Measurements from ENCODE around the gene FKBP5.
"Not testable (repeated sequence)": the region's sequence is repeated elsewhere in the genome, so short reads cannot be mapped to it uniquely, and the experiment has no call there.

Gene FKBP5

DNA sequence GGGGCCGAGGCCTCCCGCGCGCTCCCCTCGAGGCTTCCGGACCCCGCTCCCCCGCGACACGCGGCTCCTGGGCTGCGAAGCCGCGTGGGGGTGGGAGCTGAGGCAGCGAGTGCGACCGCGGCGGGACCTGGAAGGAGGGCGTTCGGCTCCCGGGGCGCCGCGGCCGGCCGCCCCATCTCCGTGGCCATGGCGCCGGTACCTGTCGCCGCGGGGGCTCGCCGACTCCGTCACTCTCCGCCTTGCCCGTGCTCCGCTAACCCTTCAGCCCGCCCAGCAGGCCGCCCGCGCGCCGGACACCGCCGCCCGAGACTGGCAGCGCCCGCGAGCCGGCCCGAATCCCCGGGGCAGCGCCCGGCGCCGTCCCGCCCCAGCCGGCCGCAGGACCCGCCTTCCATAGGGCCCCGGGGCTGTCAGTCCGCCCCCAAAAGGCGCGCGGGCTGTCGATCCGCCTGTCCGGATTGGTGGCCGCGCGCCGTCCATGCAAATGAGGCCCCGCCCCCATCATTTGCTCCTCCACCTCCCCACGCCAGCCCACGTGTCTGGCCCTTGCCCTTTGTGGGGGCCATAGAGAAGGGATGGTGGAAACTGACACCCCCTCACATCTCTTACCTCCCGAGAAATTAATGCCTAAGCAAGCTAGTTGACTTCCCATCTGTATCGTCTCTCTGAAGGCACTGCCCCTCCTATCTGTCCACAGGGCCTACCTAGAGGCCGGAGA, at the start of gene FKBP5:
Gene FKBP5, minus strand, starts transcription at position 311 of the 718 bp plus-strand sequence. CDS start 46,091 bp downstream, outside the sequence.
- H3K36me3 ChIP-seq (replicated peaks), result no peaks in the 10 kb centered on the region
- no peaks in the 10 kb centered on the region for H3K27me3 ChIP-seq (replicated peaks)
- peak within 1 kb of the TSS; percentile 93 for H3K4me3 ChIP-seq (ENCODE audit: low read depth, low read length)
- peak; percentile 81 for DNase-seq
- in situ Hi-C loops (cut with HindIII; ENCODE audit: low pct_ligation_motif_present, low sequenced_read_pairs), result no loop called here
- TF ChIP-seq, protein P1, sequence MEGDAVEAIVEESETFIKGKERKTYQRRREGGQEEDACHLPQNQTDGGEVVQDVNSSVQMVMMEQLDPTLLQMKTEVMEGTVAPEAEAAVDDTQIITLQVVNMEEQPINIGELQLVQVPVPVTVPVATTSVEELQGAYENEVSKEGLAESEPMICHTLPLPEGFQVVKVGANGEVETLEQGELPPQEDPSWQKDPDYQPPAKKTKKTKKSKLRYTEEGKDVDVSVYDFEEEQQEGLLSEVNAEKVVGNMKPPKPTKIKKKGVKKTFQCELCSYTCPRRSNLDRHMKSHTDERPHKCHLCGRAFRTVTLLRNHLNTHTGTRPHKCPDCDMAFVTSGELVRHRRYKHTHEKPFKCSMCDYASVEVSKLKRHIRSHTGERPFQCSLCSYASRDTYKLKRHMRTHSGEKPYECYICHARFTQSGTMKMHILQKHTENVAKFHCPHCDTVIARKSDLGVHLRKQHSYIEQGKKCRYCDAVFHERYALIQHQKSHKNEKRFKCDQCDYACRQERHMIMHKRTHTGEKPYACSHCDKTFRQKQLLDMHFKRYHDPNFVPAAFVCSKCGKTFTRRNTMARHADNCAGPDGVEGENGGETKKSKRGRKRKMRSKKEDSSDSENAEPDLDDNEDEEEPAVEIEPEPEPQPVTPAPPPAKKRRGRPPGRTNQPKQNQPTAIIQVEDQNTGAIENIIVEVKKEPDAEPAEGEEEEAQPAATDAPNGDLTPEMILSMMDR (IDR thresholded peaks at IDR 0.05; ENCODE audit: low read depth, low read length, missing control alignments), result no peak
- H3K27ac ChIP-seq, result peak within 1 kb of the TSS; percentile 59

DNA sequence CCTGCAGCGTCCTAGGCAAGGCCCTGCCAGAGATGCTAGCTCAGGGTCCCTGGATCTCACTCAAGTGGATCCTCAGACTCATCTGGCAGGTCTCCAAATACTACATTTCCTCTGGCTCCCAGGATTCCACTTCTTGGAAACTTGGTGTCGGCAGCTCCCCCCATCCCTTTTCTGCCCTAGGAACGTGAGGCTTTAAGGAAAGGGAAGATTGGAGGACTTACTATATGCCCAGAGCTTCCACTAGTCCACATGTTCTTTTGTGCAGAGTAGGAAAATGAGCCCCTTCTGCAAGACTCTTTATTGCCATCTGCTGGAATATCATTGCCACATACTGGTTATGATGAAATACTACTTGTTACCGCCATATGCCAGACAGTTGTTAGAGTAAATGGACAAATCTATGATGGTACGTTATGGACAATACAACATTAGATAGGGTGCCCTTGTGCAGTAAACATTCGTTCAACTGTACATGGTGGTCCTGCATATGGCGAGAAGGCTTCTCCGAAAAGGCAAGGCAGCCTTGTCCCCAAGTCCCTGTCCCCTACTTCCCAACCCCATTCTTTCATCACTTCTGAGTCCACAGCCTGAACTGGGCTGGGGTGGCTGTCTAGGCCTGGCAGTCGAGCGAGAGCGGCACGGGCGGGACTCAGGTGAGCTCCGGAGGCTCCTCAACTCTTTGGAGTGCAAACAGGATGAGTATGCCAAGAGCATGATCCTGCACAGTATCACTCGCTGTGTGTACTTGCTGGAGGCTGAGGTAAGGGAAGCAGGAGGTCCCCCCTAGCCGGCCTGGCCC, 48.9 kb upstream of the FKBP5 start:
- peak; percentile 62 for DNase-seq
- Histone ChIP-seq H3K36me3 (replicated peaks) (no peaks in the 10 kb centered on the region), H3K27ac (no peak overlapping the region), H3K27me3 (replicated peaks) (no peaks in the 10 kb centered on the region), H3K4me3 (ENCODE audit: low read depth, low read length) (no peak overlapping the region)
- TF ChIP-seq, protein P1 (IDR thresholded peaks at IDR 0.05; ENCODE audit: low read depth, low read length, missing control alignments), result peak; percentile 69
- in situ Hi-C loops (cut with HindIII; ENCODE audit: low pct_ligation_motif_present, low sequenced_read_pairs), result no loop called here

DNA sequence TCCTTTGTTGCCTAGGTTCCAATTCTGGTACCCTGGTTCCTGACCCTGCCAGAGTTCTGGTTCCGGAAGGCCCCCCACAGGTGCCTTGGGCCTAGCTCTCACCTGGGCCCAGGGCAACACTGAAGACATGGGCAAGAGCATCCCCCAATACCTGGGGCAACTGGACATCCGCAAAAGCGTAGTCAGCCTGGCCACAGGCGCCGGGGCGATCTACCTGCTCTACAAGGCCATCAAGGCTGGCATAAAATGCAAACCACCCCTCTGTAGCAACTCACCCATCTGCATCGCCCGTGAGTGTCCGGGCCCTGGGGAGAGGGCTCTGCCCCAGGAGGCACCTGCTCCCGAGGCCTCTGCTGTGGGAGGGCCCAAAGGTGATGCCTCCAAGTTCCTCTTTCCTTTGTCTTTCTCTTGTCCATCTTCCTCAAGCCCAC, 48.3 kb upstream of the FKBP5 start, which contains the start of gene ARMC12:
Gene ARMC12, plus strand, starts transcription at position 51 of the 431 bp plus-strand sequence. Its CDS starts 77 bp downstream, at position 128.
- H3K27ac ChIP-seq, result no peak within 1 kb of the TSS
- in situ Hi-C loops (cut with HindIII; ENCODE audit: low pct_ligation_motif_present, low sequenced_read_pairs), result no loop called here
- TF ChIP-seq, protein P1 (IDR thresholded peaks at IDR 0.05; ENCODE audit: low read depth, low read length, missing control alignments), result no peak
- H3K4me3 ChIP-seq (ENCODE audit: low read depth, low read length), result no peak within 1 kb of the TSS
- no peaks in the 10 kb centered on the region for H3K27me3 ChIP-seq (replicated peaks)
- H3K36me3 ChIP-seq (replicated peaks), result no peaks in the 10 kb centered on the region
- no peak for DNase-seq

DNA sequence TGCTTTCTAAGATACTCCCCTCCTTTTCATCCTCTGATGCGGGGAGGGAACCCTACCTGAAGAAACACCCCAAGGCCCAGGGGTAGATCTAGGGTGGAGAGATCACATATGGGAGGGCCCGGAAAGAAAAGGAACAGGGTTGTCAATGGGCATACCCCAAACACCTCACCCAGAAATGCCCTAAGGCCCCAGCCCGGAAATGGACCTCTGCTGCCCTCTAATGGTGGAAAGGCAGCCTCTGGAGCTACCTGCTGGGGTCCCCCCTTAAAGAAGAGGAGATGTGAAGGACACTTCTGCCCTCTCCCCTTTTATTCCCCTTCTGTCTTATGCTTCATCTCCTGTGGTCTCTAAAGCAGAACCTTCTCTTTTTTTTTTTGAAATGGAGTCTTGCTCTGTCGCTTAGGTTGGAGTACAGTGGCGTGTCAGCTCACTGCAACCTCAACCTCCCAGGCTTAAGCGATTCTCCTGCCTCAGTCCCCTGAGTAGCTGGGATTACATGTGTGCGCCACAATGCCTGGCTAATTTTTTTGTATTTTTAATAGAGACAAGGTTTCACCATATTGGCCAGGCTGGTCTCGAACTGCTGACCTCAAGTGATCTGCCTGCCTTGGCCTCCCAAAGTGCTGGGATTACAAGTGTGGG, 47.7 kb upstream of the FKBP5 start:
- TF ChIP-seq, protein P1 (IDR thresholded peaks at IDR 0.05; ENCODE audit: low read depth, low read length, missing control alignments), result peak; percentile 96
- H3K36me3 ChIP-seq (replicated peaks), result no peaks in the 10 kb centered on the region
- H3K27me3 ChIP-seq (replicated peaks), result no peaks in the 10 kb centered on the region
- peak; percentile 38 for DNase-seq
- H3K4me3 ChIP-seq (ENCODE audit: low read depth, low read length), result no peak overlapping the region
- H3K27ac ChIP-seq, result no peak overlapping the region
- in situ Hi-C loops (cut with HindIII; ENCODE audit: low pct_ligation_motif_present, low sequenced_read_pairs), result no loop called here

DNA sequence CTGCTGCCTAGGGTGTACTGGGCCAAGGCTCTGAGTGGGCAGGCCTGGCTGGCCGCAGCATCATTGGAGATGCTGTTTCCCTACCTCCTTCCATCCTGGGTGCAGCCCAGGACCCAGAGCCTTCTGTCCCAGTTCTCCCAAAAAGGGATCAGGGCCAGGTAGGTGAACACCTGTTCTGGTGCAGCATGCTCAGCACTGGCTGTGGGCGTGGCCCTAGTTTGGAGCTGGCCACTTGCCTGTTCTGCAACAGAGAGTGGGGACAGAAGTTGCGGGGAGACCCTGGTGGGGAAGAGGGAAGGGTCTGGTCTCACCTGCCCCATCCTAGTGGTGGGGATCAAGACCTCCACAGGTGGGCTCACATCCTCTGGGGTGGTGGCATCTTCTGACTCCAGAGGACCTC, 46.7 kb upstream of the FKBP5 start:
- Histone ChIP-seq H3K4me3 (ENCODE audit: low read depth, low read length) (no peak overlapping the region), H3K36me3 (replicated peaks) (no peaks in the 10 kb centered on the region), H3K27ac (no peak overlapping the region), H3K27me3 (replicated peaks) (no peaks in the 10 kb centered on the region)
- DNase-seq, result no peak
- TF ChIP-seq, protein P1 (IDR thresholded peaks at IDR 0.05; ENCODE audit: low read depth, low read length, missing control alignments), result no peak
- in situ Hi-C loops (cut with HindIII; ENCODE audit: low pct_ligation_motif_present, low sequenced_read_pairs), result no loop called here

DNA sequence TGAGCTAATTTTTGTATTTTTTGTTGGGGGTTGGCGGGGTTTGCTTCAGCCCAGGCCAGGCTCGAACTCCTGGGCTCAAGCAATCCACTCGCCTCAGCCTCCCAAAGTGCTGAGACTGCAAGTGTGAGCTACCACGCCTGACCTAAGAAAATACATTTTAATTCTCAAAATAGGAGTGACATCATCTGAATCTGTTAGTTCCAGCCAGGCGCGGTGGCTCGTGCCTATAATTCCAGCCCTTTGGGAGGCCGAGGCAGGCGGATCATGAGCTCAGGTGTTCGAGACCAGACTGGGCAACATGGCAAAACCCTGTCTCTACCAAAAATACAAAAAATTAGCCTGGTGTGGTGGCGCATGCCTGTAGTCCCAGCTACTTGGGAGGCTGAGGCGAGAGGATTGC, 45.6 kb upstream of the FKBP5 start:
- H3K27me3 ChIP-seq (replicated peaks); H3K27ac ChIP-seq; DNase-seq; H3K36me3 ChIP-seq (replicated peaks); in situ Hi-C loops (cut with HindIII; ENCODE audit: low pct_ligation_motif_present, low sequenced_read_pairs); H3K4me3 ChIP-seq (ENCODE audit: low read depth, low read length): not testable (repeated sequence)
